Activated B cell treated with CpG ODN at 0.5 μM for 24 hours (primary cell): Measurements from ENCODE around the gene PDE1C. TPM values are rescaled to one million over a fixed set of nuclear protein-coding genes. Genes with fewer than 3 reads are reported as not detected.

Source experiments
- ATAC-seq: fragments of 200-7000 bp; cut with Tn5 transposase; one replicate; pipeline ENCODE4 v1.10.0; 2021; ENCODE audit warnings: low read depth, mild to moderate bottlenecking, moderate library complexity
- CTCF ChIA-PET: fragments of 350-600 bp; sonication (Branson Sonifier 250); formaldehyde crosslinking; loops from one replicate; lab custom pipeline; 2021; ENCODE audit warnings: antibody characterized with exemption; lab: Charles Lee
- POLR2A ChIA-PET: fragments of 350-600 bp; sonication (Branson Sonifier 250); formaldehyde crosslinking; loops from one replicate; lab custom pipeline; 2021; ENCODE audit warnings: antibody characterized with exemption; lab: Charles Lee
- DNase-seq: peaks from one replicate; pipeline ENCODE4 v3.0.0; 2022
- H3K27ac Mint-ChIP-seq: one replicate; pipeline ENCODE4 v1.8.0; 2020; ENCODE audit warnings: mixed read lengths
- H3K27me3 Mint-ChIP-seq: one replicate; pipeline ENCODE4 v1.8.0; 2021; ENCODE audit warnings: mixed read lengths
- H3K36me3 Mint-ChIP-seq: one replicate; pipeline ENCODE4 v1.8.0; 2021; ENCODE audit warnings: low read depth, mixed read lengths
- H3K4me1 Mint-ChIP-seq: one replicate; pipeline ENCODE4 v1.8.0; 2021; ENCODE audit warnings: mixed read lengths
- H3K4me3 Mint-ChIP-seq: one replicate; pipeline ENCODE4 v1.8.0; 2020; ENCODE audit warnings: mild to moderate bottlenecking, mixed read lengths
- H3K9me3 Mint-ChIP-seq: one replicate; pipeline ENCODE4 v1.8.0; 2020; ENCODE audit warnings: mixed read lengths
- CTCF ChIP-seq: fragments of 200-600 bp; IDR thresholded peaks from one replicate; pipeline ENCODE4 v1.8.0; 2022; ENCODE audit warnings: antibody characterized with exemption, mild to moderate bottlenecking
- intact Hi-C: fragments of 100-400 bp; cut with micrococcal nuclease; formaldehyde crosslinking; loops from one replicate; pipeline ENCODE4 v1.15.1; 2024
- total RNA-seq: library from RNA; stranded (reverse); gene quantifications from 2 replicates; pipeline ENCODE4 v1.2.3, GENCODE V29; 2022

The PDE1C gene
- total RNA-seq, 1 donor from 2014 or later = not detected

- ATAC-seq (no peak), DNase-seq (no peak)
- Mint-ChIP-seq H3K9me3 (peaks cover 8% of the 10 kb centered on the region), H3K27me3 (no peaks in the 10 kb centered on the region), H3K27ac (no peak overlapping the region), H3K4me3 (no peak overlapping the region), H3K36me3 (no peaks in the 10 kb centered on the region), H3K4me1 (no peaks in the 10 kb centered on the region)
- CTCF ChIA-PET = no interaction called here
- POLR2A ChIA-PET = no interaction called here
- intact Hi-C loops = no loop called here
- no peak for TF ChIP-seq CTCF
Observed at GRCh38 chr7:31761646-31762045, 308.6 kb downstream of the PDE1C start.

GRCh38 chr7:31758755-31759154, 311.5 kb downstream of the PDE1C start:
- intact Hi-C loops = no loop called here
- CTCF ChIA-PET = no interaction called here
- Mint-ChIP-seq H3K4me1 (no peaks in the 10 kb centered on the region), H3K9me3 (peaks cover 8% of the 10 kb centered on the region), H3K27me3 (no peaks in the 10 kb centered on the region), H3K36me3 (no peaks in the 10 kb centered on the region), H3K4me3 (no peak overlapping the region), H3K27ac (no peak overlapping the region)
- no peak for TF ChIP-seq CTCF
- no peak for ATAC-seq
- POLR2A ChIA-PET = no interaction called here
- no peak for DNase-seq

GRCh38 chr7:31751726-31752125, 318.5 kb downstream of the PDE1C start:
- CTCF ChIA-PET = no interaction called here

GRCh38 chr7:31748084-31748483, 322.1 kb downstream of the PDE1C start:
- ChIA-PET POLR2A (no interaction called here), CTCF (no interaction called here)
- Mint-ChIP-seq H3K9me3 (no peaks in the 10 kb centered on the region), H3K36me3 (no peaks in the 10 kb centered on the region), H3K27me3 (peaks cover 2% of the 10 kb centered on the region), H3K4me1 (no peaks in the 10 kb centered on the region), H3K4me3 (no peak overlapping the region), H3K27ac (no peak overlapping the region)
- no peak for DNase-seq
- ATAC-seq = no peak
- no peak for TF ChIP-seq CTCF
- intact Hi-C loops = no loop called here

More at GRCh38 chr7:31751726-31752125, 318.5 kb downstream of the PDE1C start:
- POLR2A ChIA-PET = no interaction called here
- H3K27ac Mint-ChIP-seq = no peak overlapping the region
- TF ChIP-seq CTCF = no peak
- no peaks in the 10 kb centered on the region for H3K27me3 Mint-ChIP-seq
- no peaks in the 10 kb centered on the region for H3K4me1 Mint-ChIP-seq
- DNase-seq (no peak), ATAC-seq (no peak)
- intact Hi-C loops = no loop called here
- no peaks in the 10 kb centered on the region for H3K9me3 Mint-ChIP-seq
- H3K36me3 Mint-ChIP-seq = no peaks in the 10 kb centered on the region
- no peak overlapping the region for H3K4me3 Mint-ChIP-seq

- Mint-ChIP-seq H3K27me3 (peaks cover 2% of the 10 kb centered on the region), H3K36me3 (no peaks in the 10 kb centered on the region), H3K4me1 (no peaks in the 10 kb centered on the region), H3K9me3 (no peaks in the 10 kb centered on the region), H3K27ac (no peak overlapping the region), H3K4me3 (no peak overlapping the region)
- TF ChIP-seq CTCF = no peak
- intact Hi-C loops = no loop called here
- no peak for ATAC-seq
- DNase-seq = no peak
- ChIA-PET POLR2A (no interaction called here), CTCF (no interaction called here)
Observed at GRCh38 chr7:31747553-31747952, 322.7 kb downstream of the PDE1C start.
